H1 (cell line): ENCODE measurements around the gene SEPTIN5.

Experiments
- CHD1 ChIP-seq: IDR thresholded peaks from 2 replicates; pipeline ENCODE4 v1.6.1; 2012; ENCODE audit warnings: low read depth, low read length, improper control_type of control experiment
- CREB1 ChIP-seq: IDR thresholded peaks from 2 replicates; pipeline ENCODE4 v1.6.1; 2012; ENCODE audit warnings: inconsistent platforms
- EP300 ChIP-seq, 2 experiments: IDR thresholded peaks; 1 replicate in 1 of 2; 2 replicates in 1 of 2; pipeline ENCODE4 v1.6.1; 2011 to 2012; ENCODE audit warnings: low read depth in 2 of 2, low read length in 2 of 2, mild to moderate bottlenecking in 2 of 2, borderline replicate concordance in 1 of 2, inconsistent platforms in 1 of 2, moderate library complexity in 1 of 2
- HDAC2 ChIP-seq, 2 experiments: fragments of 300-600 bp in 1 of 2; sonication (generic) in 1 of 2; IDR thresholded peaks; 2 replicates each; pipeline ENCODE4 v1.6.1; 2011 to 2012; ENCODE audit warnings: low read depth in 2 of 2, low read length in 2 of 2, mild to moderate bottlenecking in 2 of 2, moderate library complexity in 2 of 2, borderline replicate concordance in 1 of 2, inconsistent platforms in 1 of 2
- JUND ChIP-seq: IDR thresholded peaks from 2 replicates; pipeline ENCODE4 v1.6.1; 2011; ENCODE audit warnings: mild to moderate bottlenecking, improper control_type of control experiment, low read length
- KDM5A ChIP-seq: fragments of 200-600 bp; IDR thresholded peaks from 2 replicates; pipeline ENCODE4 v1.7.1; 2012; ENCODE audit warnings: mild to moderate bottlenecking, low read length, inconsistent platforms, mixed read lengths
- POLR2A ChIP-seq, 2 experiments: IDR thresholded peaks; 1 replicate in 1 of 2; 2 replicates in 1 of 2; pipeline ENCODE4 v1.6.1; 2011; ENCODE audit warnings: low read depth in 2 of 2, low read length in 2 of 2, mild to moderate bottlenecking in 2 of 2; ENCODE audit errors: control extremely low read depth in 1 of 2
- RFX5 ChIP-seq: IDR thresholded peaks from 2 replicates; pipeline ENCODE4 v1.6.1; 2011; ENCODE audit warnings: low read depth, low read length, improper control_type of control experiment, borderline replicate concordance
- SIN3A ChIP-seq, 2 experiments: IDR thresholded peaks in 1 of 2; conservative IDR thresholded peaks in 1 of 2; 2 replicates each; pipeline ENCODE4 v1.6.1; 2011 to 2012; ENCODE audit warnings: low read length in 2 of 2, improper control_type of control experiment in 1 of 2, low read depth in 1 of 2, mild to moderate bottlenecking in 1 of 2
- SP1 ChIP-seq: IDR thresholded peaks from 2 replicates; pipeline ENCODE4 v1.6.1; 2011; ENCODE audit warnings: low read depth, low read length
- TCF12 ChIP-seq: IDR thresholded peaks from 2 replicates; pipeline ENCODE4 v1.6.1; 2011; ENCODE audit warnings: low read depth, mild to moderate bottlenecking, low read length
- TEAD4 ChIP-seq: IDR thresholded peaks from 2 replicates; pipeline ENCODE4 v1.6.1; 2012; ENCODE audit warnings: low read depth, low read length, inconsistent platforms, mixed read lengths
- YY1 ChIP-seq: IDR thresholded peaks from 2 replicates; pipeline ENCODE4 v1.6.1; 2011; ENCODE audit warnings: low read depth, mild to moderate bottlenecking, low read length
- TF ChIP-seq, protein P1 (sequence below), 3 experiments: IDR thresholded peaks; 1 replicate in 2 of 3; 2 replicates in 1 of 3; pipeline versions ENCODE4 v1.5.1 to v1.6.1; 2011; ENCODE audit warnings: low read length in 3 of 3, mild to moderate bottlenecking in 3 of 3, inconsistent platforms in 2 of 3, low read depth in 1 of 3, moderate library complexity in 1 of 3; ENCODE audit not compliant: insufficient read depth in 1 of 3; ENCODE audit errors: control extremely low read depth in 1 of 3

DNA sequence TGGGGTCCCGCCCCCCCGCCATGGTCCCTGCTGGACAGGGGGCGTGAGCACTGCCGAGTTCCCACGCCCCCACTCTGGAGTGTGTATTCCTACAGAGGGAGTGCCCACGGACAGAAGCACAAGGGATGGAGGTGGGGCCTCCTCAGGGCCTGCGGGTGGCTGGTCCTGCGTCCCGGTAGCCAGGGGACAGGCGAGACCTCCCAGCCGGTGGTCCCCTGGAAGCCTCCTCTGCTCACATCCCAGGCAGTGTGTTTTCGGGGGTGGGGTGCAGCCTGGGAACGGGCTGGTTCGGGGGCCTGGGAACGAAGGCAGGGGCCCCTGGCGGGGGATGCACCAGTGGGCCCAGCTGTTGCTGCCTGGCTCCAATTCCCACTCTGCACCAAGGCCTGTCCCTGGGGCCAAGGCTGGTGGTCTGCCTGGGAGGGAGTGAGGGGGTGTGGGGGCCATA lies 25.2 kb downstream of the SEPTIN5 start:
- TF ChIP-seq HDAC2 (IDR thresholded peaks at IDR 0.05; ENCODE audit: borderline replicate concordance in 1 of 2, low read depth in 2 of 2, low read length in 2 of 2), result no peak
- no peak for TF ChIP-seq RFX5
- TF ChIP-seq, protein P1, sequence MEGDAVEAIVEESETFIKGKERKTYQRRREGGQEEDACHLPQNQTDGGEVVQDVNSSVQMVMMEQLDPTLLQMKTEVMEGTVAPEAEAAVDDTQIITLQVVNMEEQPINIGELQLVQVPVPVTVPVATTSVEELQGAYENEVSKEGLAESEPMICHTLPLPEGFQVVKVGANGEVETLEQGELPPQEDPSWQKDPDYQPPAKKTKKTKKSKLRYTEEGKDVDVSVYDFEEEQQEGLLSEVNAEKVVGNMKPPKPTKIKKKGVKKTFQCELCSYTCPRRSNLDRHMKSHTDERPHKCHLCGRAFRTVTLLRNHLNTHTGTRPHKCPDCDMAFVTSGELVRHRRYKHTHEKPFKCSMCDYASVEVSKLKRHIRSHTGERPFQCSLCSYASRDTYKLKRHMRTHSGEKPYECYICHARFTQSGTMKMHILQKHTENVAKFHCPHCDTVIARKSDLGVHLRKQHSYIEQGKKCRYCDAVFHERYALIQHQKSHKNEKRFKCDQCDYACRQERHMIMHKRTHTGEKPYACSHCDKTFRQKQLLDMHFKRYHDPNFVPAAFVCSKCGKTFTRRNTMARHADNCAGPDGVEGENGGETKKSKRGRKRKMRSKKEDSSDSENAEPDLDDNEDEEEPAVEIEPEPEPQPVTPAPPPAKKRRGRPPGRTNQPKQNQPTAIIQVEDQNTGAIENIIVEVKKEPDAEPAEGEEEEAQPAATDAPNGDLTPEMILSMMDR (IDR thresholded peaks at IDR 0.05; ENCODE audit: control extremely low read depth in 1 of 3, insufficient read depth in 1 of 3, low read depth in 1 of 3, low read length in 3 of 3), result no peak
- TF ChIP-seq YY1, result no peak
- TF ChIP-seq SIN3A (conservative IDR thresholded peaks at IDR 0.05 in 1 of 2, IDR thresholded peaks at IDR 0.05 in 1 of 2; ENCODE audit: low read depth in 1 of 2, low read length in 2 of 2), result no peak
- no peak for TF ChIP-seq POLR2A (IDR thresholded peaks at IDR 0.05; ENCODE audit: control extremely low read depth in 1 of 2, low read depth in 2 of 2, low read length in 2 of 2)
- no peak for TF ChIP-seq EP300 (IDR thresholded peaks at IDR 0.05; ENCODE audit: borderline replicate concordance in 1 of 2, low read depth in 2 of 2, low read length in 2 of 2)
- TF ChIP-seq CREB1, result no peak
- no peak for TF ChIP-seq TEAD4
- no peak for TF ChIP-seq TCF12
- no peak for TF ChIP-seq KDM5A
- TF ChIP-seq SP1, result no peak
- no peak for TF ChIP-seq JUND
- TF ChIP-seq CHD1, result no peak
